ENCODE measurements around the gene TUSC2. TPM values are rescaled to one million over a fixed set of nuclear protein-coding genes. Genes with fewer than 3 reads are reported as not detected.

Gene TUSC2
- total and polyA plus RNA-seq, 12 donors: 28.8 to 64.3 (median 34.4) TPM

DNA sequence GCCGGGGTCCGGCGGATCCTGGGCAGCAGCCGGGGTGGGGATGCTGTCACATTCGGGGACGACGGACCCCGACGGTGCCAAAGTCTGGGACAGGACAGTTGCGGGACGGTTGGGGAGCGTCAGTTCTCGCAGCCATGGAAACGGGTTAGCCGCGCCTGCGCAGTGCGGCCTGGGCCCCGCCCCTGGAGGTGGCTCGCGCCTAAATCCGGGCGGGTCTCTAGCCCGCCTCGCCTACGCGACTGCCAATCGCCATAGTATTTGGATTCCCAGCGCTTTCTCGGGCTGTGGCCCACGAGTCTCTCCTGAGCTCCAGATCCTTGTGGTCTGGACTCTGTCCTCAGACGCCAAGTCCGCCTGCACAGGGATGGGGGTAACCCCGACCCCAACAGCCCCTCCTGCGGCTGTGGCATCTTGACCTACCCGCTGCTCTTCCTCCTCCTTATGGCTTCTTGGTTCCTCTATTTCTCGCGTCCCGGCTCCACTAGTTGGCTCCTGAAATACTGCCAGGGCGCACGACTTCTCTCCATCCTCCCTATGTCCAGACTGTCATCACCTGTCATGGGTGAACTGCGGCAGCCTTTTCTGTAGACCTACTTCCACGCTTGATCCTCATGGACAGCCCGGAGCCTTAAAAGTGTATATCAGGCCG, 17.7 kb upstream of the TUSC2 start, which contains the start of gene ZMYND10:
ZMYND10 (minus strand) TSS at position 147 of the 649 bp plus-strand sequence. CDS start 153 bp downstream, outside the sequence.
- no peaks in the 10 kb centered on the region for H3K27me3 ChIP-seq
- DNase-seq: peak; percentile 51 to 78 (median 64)
- no peak for TF ChIP-seq POLR2A (IDR thresholded peaks at IDR 0.05)
- TF ChIP-seq, protein P1, sequence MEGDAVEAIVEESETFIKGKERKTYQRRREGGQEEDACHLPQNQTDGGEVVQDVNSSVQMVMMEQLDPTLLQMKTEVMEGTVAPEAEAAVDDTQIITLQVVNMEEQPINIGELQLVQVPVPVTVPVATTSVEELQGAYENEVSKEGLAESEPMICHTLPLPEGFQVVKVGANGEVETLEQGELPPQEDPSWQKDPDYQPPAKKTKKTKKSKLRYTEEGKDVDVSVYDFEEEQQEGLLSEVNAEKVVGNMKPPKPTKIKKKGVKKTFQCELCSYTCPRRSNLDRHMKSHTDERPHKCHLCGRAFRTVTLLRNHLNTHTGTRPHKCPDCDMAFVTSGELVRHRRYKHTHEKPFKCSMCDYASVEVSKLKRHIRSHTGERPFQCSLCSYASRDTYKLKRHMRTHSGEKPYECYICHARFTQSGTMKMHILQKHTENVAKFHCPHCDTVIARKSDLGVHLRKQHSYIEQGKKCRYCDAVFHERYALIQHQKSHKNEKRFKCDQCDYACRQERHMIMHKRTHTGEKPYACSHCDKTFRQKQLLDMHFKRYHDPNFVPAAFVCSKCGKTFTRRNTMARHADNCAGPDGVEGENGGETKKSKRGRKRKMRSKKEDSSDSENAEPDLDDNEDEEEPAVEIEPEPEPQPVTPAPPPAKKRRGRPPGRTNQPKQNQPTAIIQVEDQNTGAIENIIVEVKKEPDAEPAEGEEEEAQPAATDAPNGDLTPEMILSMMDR (IDR thresholded peaks at IDR 0.05): no peak
- peaks cover 0 to 16% of the 10 kb centered on the region in 2 donors for H3K36me3 ChIP-seq (replicated peaks in 1 of 2)
- no peak within 1 kb of the TSS for H3K27ac ChIP-seq
- peak within 1 kb of the TSS in 1 of 4 donors; percentile 30 for H3K4me3 ChIP-seq
- WGBS, 4 donors: 10 to 22% (median 12%) methylated on average over 15 to 45 of the region's 45 CpGs
- intact Hi-C loops (cut with DNase I): loop anchor here (2.0 to 5.0 kb wide), 2 partner anchors 193 to 197 kb away; no protein-coding TSS in a partner anchor
- H3K4me1 ChIP-seq (replicated peaks in 1 of 2): peaks cover 17 to 23% of the 10 kb centered on the region in 2 donors
- H3K9me3 ChIP-seq (replicated peaks in 1 of 3): no peaks in the 10 kb centered on the region

DNA sequence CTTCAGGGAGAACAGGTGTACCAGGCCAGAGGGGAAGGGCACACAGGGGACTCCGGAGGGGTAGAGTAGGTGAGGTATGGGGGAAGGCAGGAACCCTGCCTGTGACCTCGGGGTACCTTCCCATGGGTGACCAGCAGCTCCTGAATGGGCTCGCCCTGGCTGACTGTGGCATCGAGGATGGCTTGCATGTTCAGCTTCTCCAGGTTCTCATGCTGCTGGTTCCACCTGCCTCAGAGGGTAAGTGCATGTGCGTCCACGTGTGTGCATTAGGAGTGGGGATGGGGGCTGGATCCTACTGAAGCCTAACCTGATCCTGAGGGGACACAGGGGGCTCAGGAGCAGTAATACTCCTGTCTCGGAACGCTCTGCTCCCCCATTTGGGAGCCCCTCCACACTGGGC, 17.0 kb upstream of the TUSC2 start:
- intact Hi-C loops (cut with DNase I): loop anchor here in 1 of 2 donors (5.0 kb wide), 1 partner anchor 197 kb away; no protein-coding TSS in a partner anchor
- Histone ChIP-seq H3K4me1 (replicated peaks in 1 of 2) (peaks cover 12 to 18% of the 10 kb centered on the region in 2 donors), H3K9me3 (replicated peaks in 1 of 3) (no peaks in the 10 kb centered on the region), H3K36me3 (replicated peaks in 1 of 2) (peaks cover 0 to 16% of the 10 kb centered on the region in 2 donors), H3K27ac (no peak overlapping the region), H3K4me3 (peak overlapping the region in 1 of 4 donors; percentile 30), H3K27me3 (no peaks in the 10 kb centered on the region)
- WGBS, 4 donors: 70 to 82% (median 79%) methylated on average over 5 to 8 of the region's 8 CpGs
- no peak for DNase-seq
- TF ChIP-seq POLR2A (IDR thresholded peaks at IDR 0.05): no peak
- TF ChIP-seq, protein P1 (IDR thresholded peaks at IDR 0.05): no peak

DNA sequence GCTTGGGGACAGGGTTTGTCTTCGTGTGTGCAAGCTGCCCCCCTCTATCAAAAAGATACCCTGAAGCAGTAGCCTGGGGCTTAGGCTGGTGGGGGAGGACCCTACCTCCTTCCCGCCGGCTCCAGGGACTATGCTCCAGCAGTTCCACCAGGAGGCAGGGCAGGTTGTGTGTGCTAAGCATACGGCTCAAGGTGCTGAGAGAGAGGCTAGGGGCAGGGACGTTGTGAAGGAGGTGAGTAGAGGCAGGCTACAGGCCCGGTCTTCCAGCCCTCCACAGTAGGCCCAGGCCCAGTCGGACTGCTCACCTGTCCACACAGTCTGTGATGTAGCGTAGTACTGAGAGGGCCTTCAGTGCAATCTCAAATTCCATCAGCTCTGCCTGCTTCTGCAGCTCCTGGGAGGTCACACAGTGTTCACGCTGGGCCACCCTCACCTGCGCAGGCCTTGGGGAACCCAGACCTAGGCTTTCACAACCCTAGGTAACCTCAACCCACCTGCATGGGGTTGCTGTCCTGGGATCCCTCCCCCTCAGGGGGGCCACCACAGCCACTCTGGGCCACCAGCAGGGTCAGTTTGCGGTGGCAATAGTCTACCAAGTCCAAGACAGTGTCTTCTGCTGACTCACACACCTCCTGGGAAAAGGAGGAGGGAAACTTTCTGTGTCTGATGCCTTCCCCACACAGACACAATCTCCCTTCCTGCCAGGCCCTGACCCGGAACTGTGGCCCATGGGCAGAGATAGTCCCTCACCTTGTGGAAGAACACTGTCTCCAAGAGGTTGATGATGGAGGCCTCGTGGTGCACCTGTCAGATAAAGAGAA, 15.0 kb upstream of the TUSC2 start:
- Histone ChIP-seq H3K27me3 (no peaks in the 10 kb centered on the region), H3K36me3 (replicated peaks in 1 of 2) (peaks cover 0 to 7% of the 10 kb centered on the region in 2 donors), H3K27ac (no peak overlapping the region), H3K9me3 (replicated peaks in 1 of 3) (no peaks in the 10 kb centered on the region), H3K4me1 (replicated peaks in 1 of 2) (peaks cover 10 to 17% of the 10 kb centered on the region in 2 donors), H3K4me3 (no peak overlapping the region)
- intact Hi-C loops (cut with DNase I): no loop called here
- 78 to 91% (median 85%) methylated on average over 8 to 13 of the region's 13 CpGs for WGBS, 4 donors
- no peak for DNase-seq
- no peak for TF ChIP-seq POLR2A (IDR thresholded peaks at IDR 0.05)
- TF ChIP-seq, protein P1 (IDR thresholded peaks at IDR 0.05): no peak

DNA sequence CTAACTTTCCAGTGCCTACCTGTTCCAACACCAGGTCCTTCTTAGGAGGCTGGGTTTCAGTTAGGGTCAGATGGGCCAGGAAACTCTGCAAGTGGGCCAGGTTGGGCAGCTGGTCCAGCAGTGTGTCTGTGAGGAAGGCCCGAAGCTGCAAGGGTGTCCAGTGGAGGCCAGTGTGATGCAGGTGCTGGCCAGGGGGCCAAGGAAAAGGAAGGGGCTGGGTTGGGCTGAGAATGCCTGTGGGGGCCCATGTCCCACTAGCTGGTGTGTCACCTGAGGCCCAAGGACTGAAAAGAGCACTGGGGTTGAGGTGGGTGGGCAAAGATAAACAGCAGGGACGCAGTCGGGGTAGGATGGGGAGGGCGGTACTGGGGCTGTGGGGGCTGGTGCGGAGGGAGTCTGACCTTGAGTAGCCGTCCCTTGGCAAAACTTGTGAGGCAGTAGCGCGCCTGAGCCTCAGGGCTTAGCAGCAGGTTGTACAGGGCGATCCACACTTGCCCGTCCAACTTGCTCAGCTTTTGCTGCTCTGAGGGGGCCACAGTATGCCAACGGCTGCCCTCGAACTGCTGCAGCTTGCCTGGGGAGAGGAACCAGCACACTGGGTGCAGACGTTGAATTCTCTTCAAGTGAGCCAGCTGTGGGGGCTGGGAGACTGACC, 14.1 kb upstream of the TUSC2 start:
- no peaks in the 10 kb centered on the region for H3K36me3 ChIP-seq (replicated peaks in 1 of 2)
- intact Hi-C loops (cut with DNase I): no loop called here
- H3K4me3 ChIP-seq: no peak overlapping the region
- WGBS, 4 donors: 77 to 90% (median 83%) methylated on average over 12 to 13 of the region's 13 CpGs
- no peaks in the 10 kb centered on the region for H3K27me3 ChIP-seq
- no peaks in the 10 kb centered on the region for H3K9me3 ChIP-seq (replicated peaks in 1 of 3)
- DNase-seq: no peak
- H3K27ac ChIP-seq: no peak overlapping the region
- H3K4me1 ChIP-seq (replicated peaks in 1 of 2): peaks cover 14 to 22% of the 10 kb centered on the region in 2 donors
- TF ChIP-seq POLR2A (IDR thresholded peaks at IDR 0.05): no peak
- TF ChIP-seq, protein P1 (IDR thresholded peaks at IDR 0.05): no peak

Measured in adrenal gland (tissue), 12 donors.